HS-27A (cell line): Measurements from ENCODE around the gene PIK3CA.
"Not testable (repeated sequence)": the region's sequence is repeated elsewhere in the genome, so short reads cannot be mapped to it uniquely, and the experiment has no call there.

Experiments
- DNase-seq: peaks from one replicate; pipeline ENCODE4 v3.0.0-alpha.2; 2012; ENCODE audit warnings: low read depth, missing footprints

The PIK3CA gene

GRCh38 chr3:179264449-179264848 lies 116.3 kb downstream of the PIK3CA start:
- no peak for DNase-seq

GRCh38 chr3:179265092-179265491 lies 116.9 kb downstream of the PIK3CA start:
- no peak for DNase-seq

GRCh38 chr3:179265875-179266274 lies 117.7 kb downstream of the PIK3CA start:
- DNase-seq = no peak

GRCh38 chr3:179266701-179267211 lies 118.6 kb downstream of the PIK3CA start:
- DNase-seq = no peak

- no peak for DNase-seq
These were observed 120.4 kb downstream of the PIK3CA start for GRCh38 chr3:179268400-179269051.

- no peak for DNase-seq
These were observed 121.1 kb downstream of the PIK3CA start for GRCh38 chr3:179269152-179269707.

- peak; percentile 11 for DNase-seq
These were observed 124.2 kb downstream of the PIK3CA start for GRCh38 chr3:179272385-179272784.

- not testable (repeated sequence) for DNase-seq
These were observed 126.3 kb downstream of the PIK3CA start for GRCh38 chr3:179274434-179274833.

- DNase-seq = no peak
These were observed 127.8 kb downstream of the PIK3CA start for GRCh38 chr3:179276001-179276400.

GRCh38 chr3:179276743-179277142 lies 128.6 kb downstream of the PIK3CA start:
- DNase-seq = no peak

- DNase-seq = no peak
These were observed 130.0 kb downstream of the PIK3CA start for GRCh38 chr3:179278151-179278550.

GRCh38 chr3:179278932-179279693 lies 131.0 kb downstream of the PIK3CA start:
- DNase-seq = no peak

- no peak for DNase-seq
These were observed 131.7 kb downstream of the PIK3CA start for GRCh38 chr3:179279837-179280236.

GRCh38 chr3:179281825-179282224 lies 133.7 kb downstream of the PIK3CA start:
- no peak for DNase-seq

- DNase-seq = no peak
These were observed 138.2 kb downstream of the PIK3CA start for GRCh38 chr3:179286331-179286730.

GRCh38 chr3:179288845-179289244 lies 140.7 kb downstream of the PIK3CA start:
- no peak for DNase-seq

- DNase-seq = no peak
These were observed 141.1 kb downstream of the PIK3CA start for GRCh38 chr3:179289295-179289694.
